Kidney (tissue), 14 donors: ENCODE results near the gene SYS1. TPM values are rescaled to one million over a fixed set of nuclear protein-coding genes. Genes with fewer than 3 reads are reported as not detected.

Experiments
- DNase-seq, 5 donors: peaks; one replicate each; pipeline ENCODE4 v3.0.0-alpha.2; 2013 to 2020
- FAIRE-seq: peaks from 2 replicates; lab custom pipeline; 2012; peaks lifted over from hg19 to GRCh38; lab: Jason Lieb, UNC
- H3K27ac ChIP-seq, 2 donors: one replicate each; pipeline ENCODE4 v1.7.0; 2013; ENCODE audit warnings: low read depth in 2 of 2, low read length in 2 of 2, inconsistent platforms in 1 of 2
- H3K27me3 ChIP-seq: one replicate; pipeline ENCODE4 v1.7.1; 2013; ENCODE audit warnings: low read length, inconsistent platforms; ENCODE audit not compliant: control insufficient read depth, insufficient read depth
- H3K36me3 ChIP-seq, 3 donors: one replicate each; pipeline versions ENCODE4 v1.7.0 to v1.7.1; 2013; ENCODE audit warnings: low read length in 3 of 3, control low read depth in 1 of 3, inconsistent platforms in 1 of 3; ENCODE audit not compliant: insufficient read depth in 3 of 3, control insufficient read depth in 2 of 3
- H3K4me1 ChIP-seq, 3 donors: one replicate each; pipeline versions ENCODE4 v1.7.0 to v1.7.1; 2013; ENCODE audit warnings: low read length in 3 of 3, inconsistent platforms in 1 of 3, low read depth in 1 of 3; ENCODE audit not compliant: control insufficient read depth in 2 of 3, insufficient read depth in 2 of 3
- H3K4me3 ChIP-seq, 3 donors: one replicate each; pipeline versions ENCODE4 v1.7.0 to v1.8.1; 2013; ENCODE audit warnings: low read length in 3 of 3, control low read depth in 1 of 3, inconsistent platforms in 1 of 3
- H3K9ac ChIP-seq, 3 donors: one replicate each; pipeline versions ENCODE4 v1.7.0 to v1.7.1; 2013; ENCODE audit warnings: low read length in 3 of 3, control low read depth in 1 of 3, inconsistent platforms in 1 of 3
- H3K9me3 ChIP-seq, 3 donors: one replicate each; pipeline versions ENCODE4 v1.7.0 to v1.7.1; 2013; ENCODE audit warnings: low read length in 3 of 3, control low read depth in 1 of 3, inconsistent platforms in 1 of 3; ENCODE audit not compliant: control insufficient read depth in 2 of 3, insufficient read depth in 1 of 3
- intact Hi-C: fragments of 100-400 bp; cut with DNase I; formaldehyde crosslinking; loops from one replicate; pipeline ENCODE4 v1.11.1; 2022
- polyA plus RNA-seq: library from polyadenylated mRNA; stranded (reverse); fragments of 350-450 nt; fragmentation: Illumina TruSeq; extraction: RNeasy Lipid Tissue Mini Kit (QIAGEN cat#74804); gene quantifications from one replicate; pipeline ENCODE4 v1.2.3, GENCODE V29; 2014; ENCODE audit warnings: low read depth, low replicate concordance; ENCODE audit not compliant: insufficient read depth
- total RNA-seq: library from RNA; stranded (reverse); fragmentation: NEBNext Ultra II Directional; extraction: Animal tissue kit (Norgen Biotek cat#: 25700); gene quantifications from one replicate; pipeline ENCODE4 v1.2.1, GENCODE V29; 2021
- TF ChIP-seq, protein P1 (sequence below): IDR thresholded peaks from 3 replicates; pipeline ENCODE4 v1.5.1; 2012; ENCODE audit warnings: mild to moderate bottlenecking, moderate library complexity, borderline replicate concordance; ENCODE audit not compliant: insufficient read depth; ENCODE audit errors: extremely low read depth
- donor health status: control.
- donor health status: control.
- donor health status: control.
- donor health status: control.
- donor health status: control.
- donor health status: DM: yes; HTN: yes; CAD: no.
- donor health status: Normal renal cell carcinoma (clear cell type).

Gene SYS1
- total and polyA plus RNA-seq, 2 donors from 2014 or later: 38.7 to 39.8 TPM

DNA sequence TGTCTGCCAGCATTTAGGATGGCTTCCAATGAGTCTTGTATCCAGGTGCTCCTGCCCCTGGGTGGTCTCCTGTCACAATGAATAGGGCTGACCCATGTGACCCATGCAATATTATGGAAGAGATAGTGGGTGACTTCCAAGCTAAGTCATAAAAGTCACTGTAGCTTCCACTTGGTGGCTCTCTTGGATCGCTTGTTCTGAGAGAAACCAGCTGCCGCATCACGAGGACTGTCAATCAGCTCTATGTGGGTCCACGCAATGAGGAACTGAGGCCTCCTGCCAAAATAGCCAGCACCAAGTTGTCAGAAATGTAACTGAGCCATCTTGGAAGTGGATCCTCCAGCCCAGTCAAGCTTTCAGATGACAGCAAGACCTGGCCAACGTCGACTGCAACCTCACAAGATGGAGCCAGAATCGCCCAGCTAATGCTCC, 40.0 kb upstream of the SYS1 start:
- Histone ChIP-seq H3K27me3 (no peaks in the 10 kb centered on the region), H3K27ac (peak overlapping the region in 1 of 2 donors; percentile 43), H3K36me3 (peaks cover 0 to 25% (median 16%) of the 10 kb centered on the region in 3 donors), H3K9me3 (no peaks in the 10 kb centered on the region), H3K9ac (no peak overlapping the region), H3K4me1 (peaks cover 0 to 2% (median 0%) of the 10 kb centered on the region in 3 donors), H3K4me3 (no peak overlapping the region)
- DNase-seq (peak in 2 of 5 donors; percentile 31 to 51), FAIRE-seq (no peak)
- intact Hi-C loops: loop anchor here (5.0 kb wide), 1 partner anchor 114 kb away; no protein-coding TSS in a partner anchor
- TF ChIP-seq, protein P1, sequence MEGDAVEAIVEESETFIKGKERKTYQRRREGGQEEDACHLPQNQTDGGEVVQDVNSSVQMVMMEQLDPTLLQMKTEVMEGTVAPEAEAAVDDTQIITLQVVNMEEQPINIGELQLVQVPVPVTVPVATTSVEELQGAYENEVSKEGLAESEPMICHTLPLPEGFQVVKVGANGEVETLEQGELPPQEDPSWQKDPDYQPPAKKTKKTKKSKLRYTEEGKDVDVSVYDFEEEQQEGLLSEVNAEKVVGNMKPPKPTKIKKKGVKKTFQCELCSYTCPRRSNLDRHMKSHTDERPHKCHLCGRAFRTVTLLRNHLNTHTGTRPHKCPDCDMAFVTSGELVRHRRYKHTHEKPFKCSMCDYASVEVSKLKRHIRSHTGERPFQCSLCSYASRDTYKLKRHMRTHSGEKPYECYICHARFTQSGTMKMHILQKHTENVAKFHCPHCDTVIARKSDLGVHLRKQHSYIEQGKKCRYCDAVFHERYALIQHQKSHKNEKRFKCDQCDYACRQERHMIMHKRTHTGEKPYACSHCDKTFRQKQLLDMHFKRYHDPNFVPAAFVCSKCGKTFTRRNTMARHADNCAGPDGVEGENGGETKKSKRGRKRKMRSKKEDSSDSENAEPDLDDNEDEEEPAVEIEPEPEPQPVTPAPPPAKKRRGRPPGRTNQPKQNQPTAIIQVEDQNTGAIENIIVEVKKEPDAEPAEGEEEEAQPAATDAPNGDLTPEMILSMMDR: peak; percentile 48

DNA sequence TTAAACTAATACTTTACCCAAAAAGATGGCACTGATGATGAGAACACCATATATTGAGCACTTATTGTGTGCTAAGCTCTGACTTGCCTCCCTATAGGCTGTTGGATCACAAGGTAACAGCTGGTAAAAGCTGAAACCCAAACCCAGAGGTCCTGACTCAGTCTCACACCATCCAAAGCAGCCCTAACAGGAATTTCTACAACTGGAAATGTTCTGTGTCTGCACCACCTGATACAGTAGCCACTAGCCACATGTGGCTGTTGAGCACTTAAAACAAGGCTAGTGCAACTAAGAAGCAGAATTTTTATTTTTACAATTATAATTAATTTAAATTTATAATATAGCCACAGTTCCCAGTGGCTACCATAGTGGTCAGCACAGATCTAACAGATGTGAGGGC, 39.2 kb upstream of the SYS1 start:
- TF ChIP-seq, protein P1: no peak
- Histone ChIP-seq H3K4me3 (no peak overlapping the region), H3K36me3 (peaks cover under 1 to 32% (median 24%) of the 10 kb centered on the region in 3 donors), H3K27me3 (no peaks in the 10 kb centered on the region), H3K9ac (no peak overlapping the region), H3K27ac (peak overlapping the region in 1 of 2 donors; percentile 35), H3K4me1 (peaks cover 0 to 3% (median 0%) of the 10 kb centered on the region in 3 donors), H3K9me3 (no peaks in the 10 kb centered on the region)
- intact Hi-C loops: loop anchor here (5.0 kb wide), 1 partner anchor 114 kb away; no protein-coding TSS in a partner anchor
- no peak for DNase-seq
- FAIRE-seq: no peak

DNA sequence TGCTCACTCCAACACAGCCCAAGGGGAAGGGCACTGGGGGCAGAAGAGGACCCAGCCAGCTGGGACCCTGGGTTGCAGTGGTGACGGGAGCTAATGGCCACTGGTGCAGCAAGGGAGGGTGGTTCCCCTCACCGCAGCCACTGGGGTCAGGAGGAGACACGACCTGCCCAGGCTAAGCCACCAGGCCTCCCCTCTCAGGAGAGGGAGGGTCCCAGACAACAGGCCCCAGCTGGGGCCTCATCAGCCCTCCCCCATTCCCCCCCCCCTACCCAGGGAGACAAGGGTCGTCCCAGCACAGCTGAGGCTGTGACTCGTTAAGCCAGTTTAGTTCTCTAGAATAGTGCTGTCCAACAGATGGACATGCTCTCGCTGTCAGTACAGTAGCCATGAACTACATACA, 37.6 kb upstream of the SYS1 start:
- FAIRE-seq (no peak), DNase-seq (peak in 2 of 5 donors; percentile 36 to 77)

More for the DNA sequence above, 37.6 kb upstream of the SYS1 start:
- TF ChIP-seq, protein P1: no peak
- no peak overlapping the region for H3K9ac ChIP-seq
- H3K27ac ChIP-seq: peak overlapping the region; percentile 39 to 47
- no peaks in the 10 kb centered on the region for H3K9me3 ChIP-seq
- H3K4me3 ChIP-seq: no peak overlapping the region
- intact Hi-C loops: no loop called here
- peaks cover 0 to 16% (median 11%) of the 10 kb centered on the region in 3 donors for H3K4me1 ChIP-seq
- peaks cover 2 to 49% (median 36%) of the 10 kb centered on the region in 3 donors for H3K36me3 ChIP-seq
- no peaks in the 10 kb centered on the region for H3K27me3 ChIP-seq
